Esophagus (tissue), 2 donors: ENCODE results near the gene MFNG. TPM values are rescaled to one million over a fixed set of nuclear protein-coding genes. Genes with fewer than 3 reads are reported as not detected.
"Not testable (repeated sequence)": the region's sequence is repeated elsewhere in the genome, so short reads cannot be mapped to it uniquely, and the experiment has no call there.

Source experiments
- H3K27ac ChIP-seq, 2 donors: one replicate each; pipeline ENCODE4 v1.5.1; 2013; ENCODE audit warnings: low read depth in 2 of 2, mild to moderate bottlenecking in 2 of 2, inconsistent platforms in 1 of 2, low read length in 1 of 2, moderate library complexity in 1 of 2
- H3K27me3 ChIP-seq, 2 donors: one replicate each; pipeline ENCODE4 v1.6.1; 2013; ENCODE audit warnings: low read length in 2 of 2, control low read depth in 1 of 2, mild to moderate bottlenecking in 1 of 2; ENCODE audit not compliant: insufficient read depth in 2 of 2, control insufficient read depth in 1 of 2
- H3K36me3 ChIP-seq, 2 donors: one replicate each; pipeline ENCODE4 v1.6.1; 2013; ENCODE audit warnings: low read length in 1 of 2; ENCODE audit not compliant: control insufficient read depth in 2 of 2, insufficient read depth in 2 of 2
- H3K4me1 ChIP-seq, 2 donors: one replicate each; pipeline ENCODE4 v1.6.1; 2013; ENCODE audit warnings: low read length in 1 of 2; ENCODE audit not compliant: control insufficient read depth in 2 of 2, insufficient read depth in 2 of 2
- H3K4me3 ChIP-seq, 2 donors: one replicate each; pipeline ENCODE4 v1.5.1; 2013; ENCODE audit warnings: low read length in 2 of 2, mild to moderate bottlenecking in 2 of 2, low read depth in 1 of 2, moderate library complexity in 1 of 2
- H3K9me3 ChIP-seq, 2 donors: one replicate each; pipeline ENCODE4 v1.6.1; 2013; ENCODE audit warnings: mild to moderate bottlenecking in 2 of 2, low read depth in 1 of 2, low read length in 1 of 2, moderate library complexity in 1 of 2; ENCODE audit not compliant: control insufficient read depth in 2 of 2, insufficient read depth in 1 of 2
- WGBS, 2 donors: extraction: QIAGEN DNeasy Blood & Tissue Kit; methylation state at CpG; one replicate each; pipeline ENCODE4 v1.1.7; 2013; 5-methylcytosine and 5-hydroxymethylcytosine counted together
- polyA plus RNA-seq, 2 donors: library from polyadenylated mRNA; stranded (reverse); fragments of 200-250 nt; gene quantifications; one replicate each; pipeline ENCODE4 v1.2.3, GENCODE V29; 2013
- donor health status: healthy with polysubstance abuse.
- donor health status: Bipolar disorder and iron deficiency.

Gene MFNG
- polyA plus RNA-seq, 2 donors, result 2.6 to 3.1 TPM

- peaks cover 0 to 3% of the 10 kb centered on the region in 2 donors for H3K36me3 ChIP-seq
- H3K27me3 ChIP-seq, result no peaks in the 10 kb centered on the region
- H3K27ac ChIP-seq, result no peak overlapping the region
- H3K9me3 ChIP-seq, result no peaks in the 10 kb centered on the region
- WGBS, 2 donors, result 75 to 79% methylated on average over 8 of the region's 8 CpGs
- H3K4me1 ChIP-seq, result no peaks in the 10 kb centered on the region
- no peak overlapping the region for H3K4me3 ChIP-seq
Measured at GRCh38 chr22:37469416-37470086, 16.6 kb downstream of the MFNG start.

DNA sequence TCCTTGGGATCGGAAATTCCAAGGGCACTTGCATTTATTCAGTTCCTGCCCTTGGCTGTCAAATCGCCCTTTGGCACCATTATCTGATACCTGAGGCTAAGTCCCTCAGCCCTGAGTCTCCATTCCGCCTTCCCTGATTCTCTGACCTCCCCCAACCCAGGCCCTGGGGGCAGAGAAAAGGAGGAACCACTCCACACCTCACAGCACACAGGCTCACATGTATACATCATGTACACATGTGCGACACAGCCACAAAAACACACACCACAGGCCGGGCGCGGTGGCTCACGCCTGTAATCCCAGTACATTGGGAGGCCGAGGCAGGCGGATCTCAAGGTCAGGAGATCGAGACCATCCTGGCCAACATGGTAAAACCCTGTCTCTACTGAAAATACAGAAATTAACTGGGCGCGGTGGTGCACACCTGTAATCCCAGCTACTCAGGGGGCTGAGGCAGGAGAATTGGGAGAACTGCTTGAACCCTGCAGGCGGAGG is 17.9 kb downstream of the MFNG start:
- H3K36me3 ChIP-seq, H3K4me3 ChIP-seq, H3K27me3 ChIP-seq, H3K4me1 ChIP-seq, H3K9me3 ChIP-seq, H3K27ac ChIP-seq: not testable (repeated sequence)
- 87 to 92% methylated on average over 14 of the region's 14 CpGs for WGBS, 2 donors

DNA sequence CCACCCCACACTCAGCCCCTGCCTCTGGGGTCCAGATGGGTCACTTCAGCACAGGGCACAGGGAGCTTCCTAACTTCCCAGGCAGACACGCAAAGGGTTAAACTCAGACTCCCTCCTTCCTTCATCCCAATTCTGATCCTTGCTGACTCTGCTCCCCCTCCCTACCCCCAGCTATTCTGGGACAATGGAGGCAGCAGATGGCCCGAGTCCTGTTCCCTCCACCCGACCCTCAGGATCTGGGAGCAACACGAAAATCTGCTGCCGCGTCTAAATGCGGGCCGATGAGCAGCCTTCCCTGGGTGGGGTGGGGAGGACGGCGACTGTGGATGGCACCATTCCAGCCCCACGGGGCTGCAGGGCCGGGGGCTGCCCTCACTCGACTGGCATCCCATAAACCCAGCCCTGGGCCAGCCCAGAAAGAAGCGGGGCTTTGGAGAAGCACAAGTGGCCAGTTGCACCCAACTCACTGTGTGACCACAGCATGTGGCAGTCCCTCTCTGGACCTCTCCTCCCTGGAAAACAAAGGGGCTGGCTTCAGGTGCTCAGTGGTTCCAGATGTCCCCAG is 18.7 kb downstream of the MFNG start:
- no peak overlapping the region for H3K4me3 ChIP-seq
- no peaks in the 10 kb centered on the region for H3K4me1 ChIP-seq
- 60 to 67% methylated on average over 14 of the region's 14 CpGs for WGBS, 2 donors
- H3K9me3 ChIP-seq, result no peaks in the 10 kb centered on the region
- no peaks in the 10 kb centered on the region for H3K27me3 ChIP-seq
- no peak overlapping the region for H3K27ac ChIP-seq
- H3K36me3 ChIP-seq, result peaks cover 0 to 3% of the 10 kb centered on the region in 2 donors

- Histone ChIP-seq H3K9me3 (no peaks in the 10 kb centered on the region), H3K36me3 (peaks cover 0 to 3% of the 10 kb centered on the region in 2 donors), H3K4me3 (no peak overlapping the region), H3K27ac (no peak overlapping the region), H3K4me1 (no peaks in the 10 kb centered on the region), H3K27me3 (no peaks in the 10 kb centered on the region)
- 36 to 39% methylated on average over 4 of the region's 4 CpGs for WGBS, 2 donors
Measured at GRCh38 chr22:37464181-37464580, 22.0 kb downstream of the MFNG start.

DNA sequence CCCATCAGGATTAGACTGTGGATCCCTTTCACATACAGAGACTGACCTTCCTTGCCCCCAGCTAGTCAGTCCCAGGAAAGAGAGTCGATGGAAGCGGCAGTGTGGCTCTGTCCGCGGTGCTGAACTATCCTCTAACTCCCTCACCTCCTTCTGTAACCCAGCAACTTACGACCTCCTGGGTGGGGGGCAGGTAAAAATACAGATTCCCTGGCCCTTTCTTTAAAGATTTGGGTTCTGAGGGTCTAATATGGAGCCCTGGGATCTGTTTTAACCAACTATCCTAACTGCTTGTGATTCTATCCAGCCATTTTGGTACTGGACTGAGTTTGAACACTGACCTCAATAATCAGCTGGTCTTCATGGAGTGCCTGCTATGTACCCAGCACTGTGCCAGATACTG is 23.2 kb downstream of the MFNG start:
- Histone ChIP-seq H3K4me3 (no peak overlapping the region), H3K27ac (no peak overlapping the region), H3K4me1 (no peaks in the 10 kb centered on the region), H3K27me3 (no peaks in the 10 kb centered on the region), H3K9me3 (no peaks in the 10 kb centered on the region), H3K36me3 (peaks cover 0 to 3% of the 10 kb centered on the region in 2 donors)
- 12 to 18% methylated on average over 5 of the region's 5 CpGs for WGBS, 2 donors

DNA sequence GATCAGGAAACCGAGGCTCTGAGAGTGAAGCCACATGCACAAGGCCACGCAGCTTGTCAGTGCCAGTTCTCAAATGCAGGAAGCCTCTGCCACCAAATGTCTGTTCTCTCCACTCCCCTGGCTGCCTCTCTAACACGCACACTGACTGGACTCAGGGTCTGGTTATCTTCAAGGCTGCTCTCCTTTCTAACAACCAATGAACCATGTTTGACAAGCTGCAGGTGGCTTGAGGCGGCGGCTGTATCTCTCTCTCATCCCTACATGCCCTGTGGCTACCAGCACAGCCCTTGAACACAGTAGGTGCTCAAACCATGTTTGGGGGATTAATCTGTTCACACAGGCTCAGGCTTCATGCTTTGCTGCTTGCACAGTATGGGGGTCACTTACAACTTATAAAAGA is 23.7 kb downstream of the MFNG start:
- Histone ChIP-seq H3K4me3 (no peak overlapping the region), H3K9me3 (no peaks in the 10 kb centered on the region), H3K27me3 (no peaks in the 10 kb centered on the region), H3K4me1 (no peaks in the 10 kb centered on the region), H3K27ac (no peak overlapping the region), H3K36me3 (peaks cover 0 to 3% of the 10 kb centered on the region in 2 donors)
- WGBS, 2 donors, result 69 to 73% methylated on average over 5 of the region's 5 CpGs

DNA sequence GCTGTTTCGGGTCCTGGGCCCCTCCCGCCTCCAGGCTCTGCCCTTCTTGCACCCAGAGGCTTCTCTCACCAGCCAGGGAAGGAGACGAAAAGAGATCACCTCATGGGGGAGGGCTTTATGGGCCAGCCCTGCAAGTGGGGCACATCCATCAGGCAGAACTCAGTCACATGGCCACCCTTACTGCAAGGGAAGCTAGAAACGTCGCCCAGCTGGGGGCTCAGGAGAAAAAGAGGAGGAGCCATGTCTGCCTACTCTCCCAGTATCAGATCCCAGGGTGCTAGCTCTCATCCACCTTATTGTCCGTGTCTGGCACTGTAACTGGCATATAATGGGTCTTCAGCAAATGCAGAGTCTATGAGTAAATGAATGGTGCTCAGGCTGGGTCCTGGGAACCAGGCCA is 24.2 kb downstream of the MFNG start:
- H3K27me3 ChIP-seq, result no peaks in the 10 kb centered on the region
- no peaks in the 10 kb centered on the region for H3K9me3 ChIP-seq
- no peak overlapping the region for H3K27ac ChIP-seq
- peaks cover 0 to 3% of the 10 kb centered on the region in 2 donors for H3K36me3 ChIP-seq
- H3K4me1 ChIP-seq, result no peaks in the 10 kb centered on the region
- WGBS, 2 donors, result 47 to 49% methylated on average over 6 of the region's 6 CpGs
- no peak overlapping the region for H3K4me3 ChIP-seq

DNA sequence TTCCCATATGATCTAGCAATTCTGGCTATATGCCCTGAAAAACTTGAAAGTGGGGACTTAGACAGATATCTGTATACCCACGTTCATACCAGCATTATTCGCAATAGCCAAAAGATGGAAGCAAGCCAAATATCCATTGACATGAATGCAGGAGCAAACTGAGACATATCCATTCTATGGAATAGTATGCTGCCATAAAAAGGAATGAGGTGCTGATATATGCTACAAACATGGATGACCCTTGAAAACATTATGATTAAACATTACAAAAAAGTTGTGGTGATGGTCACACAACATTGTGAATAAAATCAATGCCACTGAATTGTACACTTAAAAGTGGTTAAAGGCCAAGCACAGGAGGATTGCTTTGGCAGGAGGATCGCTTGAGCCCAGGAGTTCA is 25.5 kb downstream of the MFNG start:
- no peak overlapping the region for H3K27ac ChIP-seq
- no peaks in the 10 kb centered on the region for H3K4me1 ChIP-seq
- no peaks in the 10 kb centered on the region for H3K27me3 ChIP-seq
- H3K4me3 ChIP-seq, result no peak overlapping the region
- peaks cover 0 to under 1% of the 10 kb centered on the region in 2 donors for H3K36me3 ChIP-seq
- no peaks in the 10 kb centered on the region for H3K9me3 ChIP-seq
- 71 to 81% methylated on average over 3 of the region's 3 CpGs for WGBS, 2 donors

- 60 to 65% methylated on average over 9 of the region's 9 CpGs for WGBS, 2 donors
- H3K9me3 ChIP-seq, result no peaks in the 10 kb centered on the region
- no peaks in the 10 kb centered on the region for H3K27me3 ChIP-seq
- H3K27ac ChIP-seq, result no peak overlapping the region
- H3K4me1 ChIP-seq, result no peaks in the 10 kb centered on the region
- no peaks in the 10 kb centered on the region for H3K36me3 ChIP-seq
- H3K4me3 ChIP-seq, result no peak overlapping the region
Measured at GRCh38 chr22:37459206-37459605, 27.0 kb downstream of the MFNG start.
